CD4-positive, alpha-beta T cell treated with Interleukin-15 for 4 hours (primary cell): ENCODE data around the gene AGAP1.

Experiments used
- DNase-seq: peaks from one replicate; pipeline ENCODE4 v3.0.0-alpha.2; 2020; ENCODE audit warnings: low spot score

AGAP1 gene

DNA sequence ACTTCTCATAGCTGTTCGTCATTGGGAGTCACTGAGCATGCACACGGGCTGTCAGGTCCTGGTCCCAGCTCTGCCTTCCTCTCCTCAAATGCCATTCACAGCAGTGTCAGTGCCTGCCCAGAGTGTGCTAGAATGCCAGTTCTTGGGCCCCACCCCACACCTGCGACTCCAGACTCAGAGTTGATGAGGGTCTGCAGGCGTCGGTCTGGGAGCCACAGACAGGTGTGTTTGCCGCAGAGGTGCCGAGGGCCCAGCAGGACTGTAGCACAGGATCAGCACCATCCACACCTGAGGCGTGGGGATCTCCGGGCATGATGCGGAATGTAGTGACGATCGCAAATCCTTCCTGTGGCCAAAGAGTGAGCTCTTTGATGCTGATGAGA lies 56.5 kb downstream of the AGAP1 start:
- no peak for DNase-seq

GRCh38 chr2:235550946-235551345 lies 57.1 kb downstream of the AGAP1 start:
- no peak for DNase-seq

DNA sequence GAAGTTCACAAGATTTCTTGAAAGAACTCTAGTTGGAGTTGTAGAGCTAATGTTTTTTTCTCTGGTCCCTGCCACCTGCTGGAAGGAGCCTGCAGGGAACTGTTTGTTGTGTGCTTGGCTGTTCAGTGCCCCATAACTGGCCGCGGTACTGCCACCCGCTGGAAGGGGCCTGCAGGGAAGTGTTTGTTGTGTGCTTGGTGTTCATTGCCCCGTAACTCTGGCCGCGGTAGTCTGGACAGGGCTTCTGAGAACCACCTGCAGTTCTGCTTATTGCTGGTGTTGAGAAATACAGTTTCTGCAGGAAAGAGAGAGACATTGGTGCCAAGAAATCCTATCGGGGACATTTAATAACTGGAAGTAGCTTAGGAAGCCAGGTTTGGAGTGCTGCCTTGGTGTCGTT lies 58.1 kb downstream of the AGAP1 start:
- DNase-seq = no peak

DNA sequence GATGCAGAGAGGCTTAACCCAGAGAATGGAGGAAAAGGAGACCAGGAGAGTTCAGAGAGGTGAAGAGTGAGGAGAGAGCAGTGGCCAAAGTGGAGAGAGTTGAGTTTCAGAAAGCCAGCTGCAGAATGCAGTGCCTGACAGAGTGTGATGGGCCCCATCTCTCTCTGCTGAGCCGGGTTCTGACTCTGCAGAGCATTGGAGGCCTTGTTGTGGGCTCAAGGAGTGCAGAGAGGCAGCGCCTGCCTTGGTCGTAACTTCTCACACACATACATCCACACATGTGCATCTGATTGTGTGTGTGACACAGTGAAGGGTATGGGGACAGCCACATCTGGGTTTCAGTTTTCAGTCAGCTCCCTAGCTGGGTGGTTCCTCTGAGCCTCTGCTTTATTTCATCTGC lies 58.8 kb downstream of the AGAP1 start:
- DNase-seq = no peak

DNA sequence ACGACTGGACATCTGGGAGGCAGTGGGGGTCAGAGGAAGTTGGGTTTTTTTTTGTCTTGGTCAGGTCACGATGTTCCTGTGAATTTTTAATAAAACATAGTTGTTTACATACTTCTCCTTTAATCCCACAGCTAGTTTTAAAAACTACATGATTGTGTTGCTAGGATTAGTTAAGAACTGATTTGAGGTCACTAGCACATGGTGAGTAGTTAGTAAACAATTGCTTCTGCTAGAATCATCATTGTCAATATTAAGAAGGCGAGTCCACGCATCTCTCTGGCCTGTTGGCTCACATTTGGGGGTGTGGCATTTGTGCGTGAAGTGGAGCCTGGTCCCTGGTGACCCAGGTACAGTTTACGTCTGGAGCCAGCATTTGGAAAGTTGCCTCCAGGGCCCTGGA lies 59.4 kb downstream of the AGAP1 start:
- DNase-seq = no peak

DNA sequence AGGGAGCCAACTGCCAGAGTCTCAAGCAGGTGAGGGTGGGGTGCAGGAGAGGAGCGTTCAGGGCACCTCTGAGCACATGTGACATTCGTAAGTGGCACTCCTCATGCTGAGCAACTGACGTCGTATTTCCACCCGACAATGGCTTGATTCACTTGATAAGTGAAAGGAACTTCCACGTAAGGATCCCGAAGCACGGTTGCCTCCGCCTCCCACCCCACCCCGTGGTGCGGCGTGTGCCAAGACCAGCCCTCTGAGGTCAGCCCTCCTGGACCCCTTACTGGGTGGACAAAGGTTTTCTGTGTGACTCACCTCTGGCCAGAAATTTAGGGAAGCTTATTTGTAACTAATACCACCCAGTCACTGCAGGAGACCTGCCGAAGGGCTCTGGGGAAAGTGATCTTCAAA lies 59.9 kb downstream of the AGAP1 start:
- no peak for DNase-seq

GRCh38 chr2:235554385-235554784 lies 60.5 kb downstream of the AGAP1 start:
- DNase-seq = no peak

DNA sequence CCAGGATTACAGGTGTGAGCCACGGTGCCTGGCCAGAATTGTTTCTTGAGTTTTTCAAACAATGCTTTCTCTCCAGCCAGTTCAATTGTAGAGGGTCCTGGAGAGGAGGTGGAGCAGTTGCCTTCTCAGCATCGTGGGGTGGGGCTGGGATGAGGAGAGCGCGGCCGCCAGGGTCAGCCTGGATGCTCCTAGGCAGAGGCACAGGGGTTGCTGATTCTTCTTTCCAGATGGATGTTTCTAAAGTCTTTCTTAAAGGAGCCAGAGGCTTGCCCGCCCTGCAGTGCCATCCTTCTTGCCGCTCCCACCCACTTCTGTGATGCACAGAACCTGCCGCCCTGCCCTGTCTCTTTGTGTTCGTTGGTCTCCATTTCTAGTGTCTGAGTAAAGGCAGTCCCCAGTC lies 61.1 kb downstream of the AGAP1 start:
- no peak for DNase-seq

DNA sequence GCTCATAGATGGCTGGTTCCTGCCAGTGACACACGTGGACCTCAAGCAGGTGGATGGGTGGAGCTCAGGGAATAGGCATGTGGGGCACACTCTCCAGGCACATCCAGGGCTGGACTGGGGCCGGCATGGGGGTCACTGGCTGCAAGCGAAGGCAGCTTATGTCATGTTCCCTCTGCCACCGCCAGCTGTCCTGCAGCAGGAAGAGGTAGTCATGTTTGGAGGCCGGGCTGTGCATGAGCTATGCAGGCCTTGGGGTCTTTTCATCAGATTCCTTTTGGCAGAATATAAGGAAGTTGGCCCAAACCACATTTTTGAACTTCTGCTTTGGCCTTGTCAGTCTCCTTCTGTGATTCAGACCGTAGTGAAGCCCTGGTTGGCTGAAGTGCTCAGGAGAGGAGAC lies 61.5 kb downstream of the AGAP1 start:
- no peak for DNase-seq

- DNase-seq = no peak
Measured at GRCh38 chr2:235556086-235556485, 62.2 kb downstream of the AGAP1 start.

- no peak for DNase-seq
Measured at GRCh38 chr2:235556901-235557300, 63.1 kb downstream of the AGAP1 start.

GRCh38 chr2:235557903-235558302 lies 64.1 kb downstream of the AGAP1 start:
- no peak for DNase-seq

DNA sequence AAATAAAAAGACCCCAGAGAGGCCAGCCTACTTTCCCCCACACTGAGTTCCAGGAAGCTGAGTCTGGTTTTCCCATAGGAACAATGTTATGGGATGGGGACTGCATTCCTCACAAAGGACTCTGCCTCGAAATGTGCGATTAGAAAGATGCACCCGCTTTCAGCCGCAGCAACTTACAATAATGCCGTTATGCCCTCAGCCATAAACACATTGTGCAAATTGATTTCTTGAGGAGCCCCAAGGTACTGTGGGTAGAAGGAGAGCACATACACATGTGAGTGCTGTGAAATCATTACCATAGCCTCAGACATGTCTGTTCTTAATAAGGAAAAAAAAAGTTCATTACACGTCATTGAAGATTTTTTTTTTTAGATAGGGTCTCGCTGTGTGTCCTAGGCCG lies 64.7 kb downstream of the AGAP1 start:
- no peak for DNase-seq

DNA sequence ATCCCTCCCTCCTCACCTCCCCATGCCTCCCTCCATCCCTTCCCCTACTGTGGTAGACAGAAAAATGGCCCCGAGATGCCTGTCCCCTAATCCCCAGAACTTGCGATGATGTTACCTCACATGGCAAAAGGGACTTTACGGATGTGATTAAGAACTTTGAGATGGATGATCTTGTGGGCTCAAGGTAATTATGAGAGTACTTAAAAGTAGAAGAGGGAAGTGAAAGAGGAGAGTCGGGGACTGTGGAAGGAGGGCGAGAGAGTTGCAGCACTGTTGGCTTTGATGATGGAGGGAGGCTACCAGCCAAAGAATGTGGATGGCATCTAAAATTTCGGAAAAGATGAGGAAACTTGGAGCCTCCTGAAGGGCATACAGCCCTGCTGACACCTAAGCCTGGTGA lies 66.5 kb downstream of the AGAP1 start:
- no peak for DNase-seq

DNA sequence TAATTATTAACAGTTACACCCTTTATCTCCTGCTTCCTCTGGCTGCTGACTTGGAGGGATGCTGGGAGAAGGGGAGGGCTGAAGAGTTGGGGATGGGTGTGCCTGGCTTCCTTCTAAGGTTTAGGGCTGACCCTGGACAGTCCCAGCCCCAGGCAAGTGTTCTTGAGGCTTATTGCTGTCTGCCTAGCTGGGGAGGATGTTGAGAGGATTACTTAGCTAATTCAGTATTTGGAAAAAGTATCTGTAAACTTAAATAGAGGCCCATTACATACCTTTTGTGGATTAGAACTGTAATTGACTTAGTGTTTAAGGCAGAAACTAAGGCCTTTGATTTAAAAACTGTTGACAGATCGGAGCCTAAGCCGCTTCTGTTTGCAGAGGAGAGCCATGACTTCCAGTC lies 67.6 kb downstream of the AGAP1 start:
- DNase-seq = no peak

DNA sequence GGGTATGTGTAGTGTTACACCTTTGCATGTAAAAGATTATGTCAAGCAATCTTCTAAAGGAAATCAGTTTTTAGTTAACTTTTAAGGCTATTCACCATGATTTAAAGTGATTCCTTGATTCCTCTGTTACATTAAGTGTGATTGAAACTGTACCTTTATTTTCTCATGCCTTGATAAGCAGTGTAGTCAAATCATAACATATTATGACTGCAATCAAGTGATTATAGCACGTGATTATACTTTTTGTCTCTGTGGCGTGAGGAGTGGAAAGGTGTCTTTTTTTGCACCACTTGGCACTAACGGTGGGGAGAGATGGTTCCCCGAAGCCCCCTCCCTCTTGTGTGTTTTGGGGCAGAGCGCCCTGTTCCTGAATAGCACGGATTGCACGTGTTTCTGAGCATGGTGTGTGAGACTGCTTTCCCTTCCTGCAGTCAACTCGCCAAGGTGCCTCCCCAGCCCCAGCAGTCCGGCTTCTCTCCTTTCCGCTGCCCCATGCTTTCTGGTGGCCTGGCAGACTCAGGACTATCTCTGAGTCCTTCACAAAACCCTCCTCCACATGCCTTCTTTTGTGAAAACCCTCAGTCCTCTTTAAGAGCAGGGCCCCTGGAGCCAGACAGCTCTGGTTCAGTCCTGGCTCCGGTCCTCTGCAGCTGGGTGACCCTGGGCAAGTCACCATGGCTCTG lies 68.4 kb downstream of the AGAP1 start:
- DNase-seq = no peak

- DNase-seq = no peak
Measured at GRCh38 chr2:235563056-235563910, 69.4 kb downstream of the AGAP1 start.

- no peak for DNase-seq
Measured at GRCh38 chr2:235564066-235564465, 70.2 kb downstream of the AGAP1 start.

- DNase-seq = no peak
Measured at GRCh38 chr2:235564884-235565530, 71.2 kb downstream of the AGAP1 start.

- no peak for DNase-seq
Measured at GRCh38 chr2:235566415-235566814, 72.6 kb downstream of the AGAP1 start.

DNA sequence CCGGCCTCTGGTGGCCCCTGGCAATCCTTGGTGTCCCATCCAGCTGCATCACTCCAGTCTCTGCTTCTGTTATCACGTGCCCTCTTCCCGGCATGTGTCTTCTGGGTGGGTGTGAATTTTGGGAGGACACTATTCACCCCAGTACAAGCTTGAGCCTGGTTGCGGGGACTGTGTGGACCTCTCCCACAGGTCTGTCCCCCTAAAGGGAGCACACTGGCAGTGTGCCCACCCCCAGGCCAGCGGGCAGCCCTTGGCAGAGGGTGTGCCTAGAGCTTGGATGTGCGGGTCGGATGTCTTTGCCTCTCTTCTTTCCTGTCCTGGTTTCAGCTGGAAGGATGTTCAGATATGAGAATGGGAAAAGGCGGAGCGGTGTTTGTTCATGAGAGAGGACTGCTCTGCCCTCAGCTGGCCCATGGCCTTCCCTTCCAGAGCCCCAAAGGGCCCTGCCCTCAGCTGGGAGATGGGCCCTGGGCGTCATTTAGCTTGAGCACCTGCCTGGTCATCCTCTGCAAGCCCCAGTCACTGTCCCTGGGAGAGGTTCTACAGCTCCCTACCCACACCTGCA lies 73.2 kb downstream of the AGAP1 start:
- DNase-seq = no peak

GRCh38 chr2:235567842-235568241 lies 74.0 kb downstream of the AGAP1 start:
- DNase-seq = no peak

GRCh38 chr2:235568431-235568830 lies 74.6 kb downstream of the AGAP1 start:
- no peak for DNase-seq
